ENCODE results near the gene GGPS1.
"Not testable (repeated sequence)": the region's sequence is repeated elsewhere in the genome, so short reads cannot be mapped to it uniquely, and the experiment has no call there.

GGPS1 gene

DNA sequence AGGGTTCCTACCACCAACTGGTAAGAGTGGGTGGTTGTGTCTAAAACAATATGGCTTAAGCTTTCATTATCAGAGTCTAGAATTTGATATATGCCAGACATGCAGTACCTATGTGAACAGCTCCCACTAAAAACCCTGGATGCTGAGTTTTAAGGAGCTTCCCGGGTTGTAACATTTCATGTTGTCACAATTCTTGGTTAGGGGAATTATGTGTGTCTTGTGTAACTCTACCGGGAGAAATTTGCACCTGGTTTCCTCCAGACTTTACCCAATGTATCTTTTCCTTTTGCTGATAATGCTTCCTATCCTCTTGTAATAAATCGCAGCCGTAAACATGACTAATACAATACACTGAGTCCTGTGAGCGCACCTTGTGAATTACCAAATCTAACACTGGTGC, 48.7 kb upstream of the GGPS1 start:
- ATAC-seq, result no peak
- TF ChIP-seq, protein P1, sequence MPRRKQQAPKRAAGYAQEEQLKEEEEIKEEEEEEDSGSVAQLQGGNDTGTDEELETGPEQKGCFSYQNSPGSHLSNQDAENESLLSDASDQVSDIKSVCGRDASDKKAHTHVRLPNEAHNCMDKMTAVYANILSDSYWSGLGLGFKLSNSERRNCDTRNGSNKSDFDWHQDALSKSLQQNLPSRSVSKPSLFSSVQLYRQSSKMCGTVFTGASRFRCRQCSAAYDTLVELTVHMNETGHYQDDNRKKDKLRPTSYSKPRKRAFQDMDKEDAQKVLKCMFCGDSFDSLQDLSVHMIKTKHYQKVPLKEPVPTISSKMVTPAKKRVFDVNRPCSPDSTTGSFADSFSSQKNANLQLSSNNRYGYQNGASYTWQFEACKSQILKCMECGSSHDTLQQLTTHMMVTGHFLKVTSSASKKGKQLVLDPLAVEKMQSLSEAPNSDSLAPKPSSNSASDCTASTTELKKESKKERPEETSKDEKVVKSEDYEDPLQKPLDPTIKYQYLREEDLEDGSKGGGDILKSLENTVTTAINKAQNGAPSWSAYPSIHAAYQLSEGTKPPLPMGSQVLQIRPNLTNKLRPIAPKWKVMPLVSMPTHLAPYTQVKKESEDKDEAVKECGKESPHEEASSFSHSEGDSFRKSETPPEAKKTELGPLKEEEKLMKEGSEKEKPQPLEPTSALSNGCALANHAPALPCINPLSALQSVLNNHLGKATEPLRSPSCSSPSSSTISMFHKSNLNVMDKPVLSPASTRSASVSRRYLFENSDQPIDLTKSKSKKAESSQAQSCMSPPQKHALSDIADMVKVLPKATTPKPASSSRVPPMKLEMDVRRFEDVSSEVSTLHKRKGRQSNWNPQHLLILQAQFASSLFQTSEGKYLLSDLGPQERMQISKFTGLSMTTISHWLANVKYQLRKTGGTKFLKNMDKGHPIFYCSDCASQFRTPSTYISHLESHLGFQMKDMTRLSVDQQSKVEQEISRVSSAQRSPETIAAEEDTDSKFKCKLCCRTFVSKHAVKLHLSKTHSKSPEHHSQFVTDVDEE (CRISPR knock-in tag; IDR thresholded peaks at IDR 0.05), result no peak
- no peak for TF ChIP-seq SNAI2 (CRISPR knock-in tag; IDR thresholded peaks at IDR 0.05)
- TF ChIP-seq RARB (CRISPR knock-in tag; IDR thresholded peaks at IDR 0.05), result no peak
- TF ChIP-seq ARNTL (CRISPR knock-in tag; IDR thresholded peaks at IDR 0.05; ENCODE audit: borderline replicate concordance, low read depth), result no peak
- TF ChIP-seq ZC3H10 (CRISPR knock-in tag; IDR thresholded peaks at IDR 0.05), result no peak
- no peak for TF ChIP-seq ISL1 (CRISPR knock-in tag; IDR thresholded peaks at IDR 0.05)
- TF ChIP-seq ZNF565 (CRISPR knock-in tag; conservative IDR thresholded peaks at IDR 0.05; ENCODE audit: low read depth), result no peak
- TF ChIP-seq, protein P2, sequence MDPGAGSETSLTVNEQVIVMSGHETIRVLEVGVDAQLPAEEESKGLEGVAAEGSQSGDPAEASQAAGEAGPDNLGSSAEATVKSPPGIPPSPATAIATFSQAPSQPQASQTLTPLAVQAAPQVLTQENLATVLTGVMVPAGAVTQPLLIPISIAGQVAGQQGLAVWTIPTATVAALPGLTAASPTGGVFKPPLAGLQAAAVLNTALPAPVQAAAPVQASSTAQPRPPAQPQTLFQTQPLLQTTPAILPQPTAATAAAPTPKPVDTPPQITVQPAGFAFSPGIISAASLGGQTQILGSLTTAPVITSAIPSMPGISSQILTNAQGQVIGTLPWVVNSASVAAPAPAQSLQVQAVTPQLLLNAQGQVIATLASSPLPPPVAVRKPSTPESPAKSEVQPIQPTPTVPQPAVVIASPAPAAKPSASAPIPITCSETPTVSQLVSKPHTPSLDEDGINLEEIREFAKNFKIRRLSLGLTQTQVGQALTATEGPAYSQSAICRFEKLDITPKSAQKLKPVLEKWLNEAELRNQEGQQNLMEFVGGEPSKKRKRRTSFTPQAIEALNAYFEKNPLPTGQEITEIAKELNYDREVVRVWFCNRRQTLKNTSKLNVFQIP (CRISPR knock-in tag; IDR thresholded peaks at IDR 0.05; ENCODE audit: borderline replicate concordance, low read depth), result no peak
- no peak for TF ChIP-seq TCF4 (CRISPR knock-in tag; IDR thresholded peaks at IDR 0.05; ENCODE audit: borderline replicate concordance)
- TF ChIP-seq GLIS3 (CRISPR knock-in tag; IDR thresholded peaks at IDR 0.05), result no peak
- TF ChIP-seq ESRRG (CRISPR knock-in tag; IDR thresholded peaks at IDR 0.05), result no peak
- TF ChIP-seq ZFP30 (CRISPR knock-in tag; IDR thresholded peaks at IDR 0.05), result no peak
- no peak for TF ChIP-seq BACH2 (CRISPR knock-in tag; IDR thresholded peaks at IDR 0.05; ENCODE audit: borderline replicate concordance)
- no peak for TF ChIP-seq OSR1 (CRISPR knock-in tag; IDR thresholded peaks at IDR 0.05)
- no peak for TF ChIP-seq PPARA (CRISPR knock-in tag; IDR thresholded peaks at IDR 0.05; ENCODE audit: borderline replicate concordance)
- TF ChIP-seq ZNF8 (CRISPR knock-in tag; IDR thresholded peaks at IDR 0.05), result no peak
- TF ChIP-seq, protein P3, sequence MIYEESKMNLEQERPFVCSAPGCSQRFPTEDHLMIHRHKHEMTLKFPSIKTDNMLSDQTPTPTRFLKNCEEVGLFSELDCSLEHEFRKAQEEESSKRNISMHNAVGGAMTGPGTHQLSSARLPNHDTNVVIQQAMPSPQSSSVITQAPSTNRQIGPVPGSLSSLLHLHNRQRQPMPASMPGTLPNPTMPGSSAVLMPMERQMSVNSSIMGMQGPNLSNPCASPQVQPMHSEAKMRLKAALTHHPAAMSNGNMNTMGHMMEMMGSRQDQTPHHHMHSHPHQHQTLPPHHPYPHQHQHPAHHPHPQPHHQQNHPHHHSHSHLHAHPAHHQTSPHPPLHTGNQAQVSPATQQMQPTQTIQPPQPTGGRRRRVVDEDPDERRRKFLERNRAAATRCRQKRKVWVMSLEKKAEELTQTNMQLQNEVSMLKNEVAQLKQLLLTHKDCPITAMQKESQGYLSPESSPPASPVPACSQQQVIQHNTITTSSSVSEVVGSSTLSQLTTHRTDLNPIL (CRISPR knock-in tag; IDR thresholded peaks at IDR 0.05; ENCODE audit: low read depth), result no peak
- TF ChIP-seq, protein P4, sequence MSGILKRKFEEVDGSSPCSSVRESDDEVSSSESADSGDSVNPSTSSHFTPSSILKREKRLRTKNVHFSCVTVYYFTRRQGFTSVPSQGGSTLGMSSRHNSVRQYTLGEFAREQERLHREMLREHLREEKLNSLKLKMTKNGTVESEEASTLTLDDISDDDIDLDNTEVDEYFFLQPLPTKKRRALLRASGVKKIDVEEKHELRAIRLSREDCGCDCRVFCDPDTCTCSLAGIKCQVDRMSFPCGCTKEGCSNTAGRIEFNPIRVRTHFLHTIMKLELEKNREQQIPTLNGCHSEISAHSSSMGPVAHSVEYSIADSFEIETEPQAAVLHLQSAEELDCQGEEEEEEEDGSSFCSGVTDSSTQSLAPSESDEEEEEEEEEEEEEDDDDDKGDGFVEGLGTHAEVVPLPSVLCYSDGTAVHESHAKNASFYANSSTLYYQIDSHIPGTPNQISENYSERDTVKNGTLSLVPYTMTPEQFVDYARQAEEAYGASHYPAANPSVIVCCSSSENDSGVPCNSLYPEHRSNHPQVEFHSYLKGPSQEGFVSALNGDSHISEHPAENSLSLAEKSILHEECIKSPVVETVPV (CRISPR knock-in tag; IDR thresholded peaks at IDR 0.05), result no peak

DNA sequence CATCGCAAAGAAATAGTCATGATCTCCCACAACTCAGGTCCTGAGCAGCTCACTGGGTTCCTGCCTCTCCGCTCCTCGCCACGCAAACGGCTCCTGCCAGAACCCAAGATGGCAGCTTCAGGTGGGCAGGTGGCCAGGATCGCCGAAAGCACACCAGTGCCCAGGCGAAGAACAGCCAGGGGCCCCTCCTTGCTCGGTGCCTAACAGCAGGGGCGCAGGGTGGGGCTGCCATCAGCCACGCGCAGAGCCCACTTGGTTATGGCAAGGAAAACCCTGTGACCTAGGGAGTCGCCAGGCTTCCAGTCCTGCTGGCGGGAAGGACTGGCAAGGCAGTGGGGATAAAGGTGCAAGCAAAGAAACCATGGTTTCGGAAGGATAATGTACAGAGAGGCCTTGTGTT, 47.9 kb upstream of the GGPS1 start:
- ATAC-seq, result no peak
- TF ChIP-seq RARB (CRISPR knock-in tag; IDR thresholded peaks at IDR 0.05), result no peak
- TF ChIP-seq OSR1 (CRISPR knock-in tag; IDR thresholded peaks at IDR 0.05), result no peak
- TF ChIP-seq ESRRG (CRISPR knock-in tag; IDR thresholded peaks at IDR 0.05), result no peak
- no peak for TF ChIP-seq GLIS3 (CRISPR knock-in tag; IDR thresholded peaks at IDR 0.05)
- no peak for TF ChIP-seq ZNF8 (CRISPR knock-in tag; IDR thresholded peaks at IDR 0.05)
- TF ChIP-seq PPARA (CRISPR knock-in tag; IDR thresholded peaks at IDR 0.05; ENCODE audit: borderline replicate concordance), result no peak
- TF ChIP-seq CSDC2 (CRISPR knock-in tag; IDR thresholded peaks at IDR 0.05), result no peak

DNA sequence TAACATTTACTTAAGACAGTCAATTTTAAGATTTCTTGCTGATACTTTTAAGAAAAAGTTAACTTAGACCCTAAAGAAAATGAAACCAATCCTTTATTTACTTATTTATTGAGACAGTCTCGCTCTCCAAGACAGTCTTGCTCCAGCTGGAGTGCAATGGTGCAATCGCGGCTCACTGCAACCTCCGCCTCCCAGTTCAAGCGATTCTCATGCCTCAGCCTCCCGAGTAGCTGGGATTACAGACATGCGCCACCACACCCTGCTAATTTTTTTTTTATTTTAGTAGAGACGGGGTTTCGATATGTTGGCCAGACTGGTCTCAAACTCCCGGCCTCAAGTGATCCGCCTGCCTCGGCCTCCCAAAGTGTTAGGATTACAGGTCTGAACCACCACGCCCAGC, 44.7 kb upstream of the GGPS1 start:
- ATAC-seq, result not testable (repeated sequence)

DNA sequence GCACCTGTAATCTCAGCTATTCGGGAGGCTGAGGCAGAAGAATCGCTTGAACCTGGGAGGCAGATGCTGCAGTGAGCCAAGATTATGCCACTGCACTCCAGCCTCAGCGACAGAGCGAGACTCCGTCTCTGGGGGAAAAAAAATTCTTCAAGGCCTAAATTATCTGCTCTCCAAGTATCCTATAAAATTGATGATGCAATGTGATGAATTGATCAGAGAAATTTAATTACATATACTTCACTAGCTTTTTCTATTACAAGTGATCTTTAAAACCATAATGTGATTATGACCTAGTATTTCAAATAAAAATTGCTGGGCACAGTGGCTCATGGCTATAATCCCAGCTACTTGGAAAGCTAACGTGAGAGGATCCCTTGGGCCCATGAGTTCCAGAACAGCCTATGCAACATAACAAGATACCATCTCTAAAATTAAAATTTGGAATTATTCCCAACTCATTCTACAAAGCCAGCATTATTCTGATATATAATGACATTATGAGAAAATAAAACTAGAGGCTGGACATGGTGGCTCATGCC, 44.1 kb upstream of the GGPS1 start:
- TF ChIP-seq BACH2 (CRISPR knock-in tag; IDR thresholded peaks at IDR 0.05; ENCODE audit: borderline replicate concordance) (no peak), GLIS3 (CRISPR knock-in tag; IDR thresholded peaks at IDR 0.05) (no peak)
- TF ChIP-seq, protein P3 (CRISPR knock-in tag; IDR thresholded peaks at IDR 0.05; ENCODE audit: low read depth), result no peak
- no peak for ATAC-seq
